Measurements from ENCODE around the gene ENG. TPM values are rescaled to one million over a fixed set of nuclear protein-coding genes. Genes with fewer than 3 reads are reported as not detected.

ENG gene
- polyA plus RNA-seq, 1 donor from 2014 or later, result 1.8 TPM

GRCh38 chr9:127796225-127796813, 58.1 kb downstream of the ENG start:
- Mint-ChIP-seq H3K36me3 (no peaks in the 10 kb centered on the region), H3K4me1 (peaks cover 11 to 22% (median 18%) of the 10 kb centered on the region in 3 donors), H3K27me3 (no peaks in the 10 kb centered on the region), H3K4me3 (peak overlapping the region; percentile 56 to 90 (median 78)), H3K27ac (peak overlapping the region; percentile 33 to 78 (median 43)), H3K9me3 (no peaks in the 10 kb centered on the region)

GRCh38 chr9:127794001-127794791, 60.3 kb downstream of the ENG start:
- Mint-ChIP-seq H3K27ac (no peak overlapping the region), H3K27me3 (no peaks in the 10 kb centered on the region), H3K9me3 (no peaks in the 10 kb centered on the region), H3K4me1 (peaks cover 11 to 24% (median 18%) of the 10 kb centered on the region in 3 donors), H3K36me3 (no peaks in the 10 kb centered on the region), H3K4me3 (peak overlapping the region in 1 of 4 donors; percentile 48)

- Mint-ChIP-seq H3K9me3 (no peaks in the 10 kb centered on the region), H3K27ac (peak overlapping the region in 1 of 3 donors; percentile 23), H3K4me3 (no peak overlapping the region), H3K27me3 (no peaks in the 10 kb centered on the region), H3K4me1 (peaks cover 11 to 24% (median 18%) of the 10 kb centered on the region in 3 donors), H3K36me3 (no peaks in the 10 kb centered on the region)
Measured at GRCh38 chr9:127793093-127793708, 61.3 kb downstream of the ENG start.

GRCh38 chr9:127792417-127793031, 61.9 kb downstream of the ENG start:
- Mint-ChIP-seq H3K27ac (peak overlapping the region in 1 of 3 donors; percentile 23), H3K4me3 (no peak overlapping the region), H3K27me3 (no peaks in the 10 kb centered on the region), H3K9me3 (no peaks in the 10 kb centered on the region), H3K36me3 (no peaks in the 10 kb centered on the region), H3K4me1 (peaks cover 13 to 20% (median 14%) of the 10 kb centered on the region in 3 donors)

GRCh38 chr9:127791085-127791484, 63.4 kb downstream of the ENG start:
- no peaks in the 10 kb centered on the region for H3K36me3 Mint-ChIP-seq
- no peaks in the 10 kb centered on the region for H3K9me3 Mint-ChIP-seq
- peaks cover 11 to 16% (median 15%) of the 10 kb centered on the region in 3 donors for H3K4me1 Mint-ChIP-seq
- peak overlapping the region in 1 of 3 donors; percentile 63 for H3K27ac Mint-ChIP-seq
- H3K4me3 Mint-ChIP-seq, result peak overlapping the region in 1 of 4 donors; percentile 20
- no peaks in the 10 kb centered on the region for H3K27me3 Mint-ChIP-seq

GRCh38 chr9:127790094-127790855, 64.2 kb downstream of the ENG start:
- Mint-ChIP-seq H3K4me1 (peaks cover 8 to 13% (median 12%) of the 10 kb centered on the region in 3 donors), H3K9me3 (no peaks in the 10 kb centered on the region), H3K27ac (peak overlapping the region in 1 of 3 donors; percentile 63), H3K4me3 (no peak overlapping the region), H3K27me3 (no peaks in the 10 kb centered on the region), H3K36me3 (no peaks in the 10 kb centered on the region)

GRCh38 chr9:127789179-127789578, 65.3 kb downstream of the ENG start:
- Mint-ChIP-seq H3K36me3 (no peaks in the 10 kb centered on the region), H3K4me3 (peak overlapping the region in 2 of 4 donors; percentile 70 to 76), H3K27me3 (no peaks in the 10 kb centered on the region), H3K4me1 (peaks cover 11 to 18% (median 18%) of the 10 kb centered on the region in 3 donors), H3K9me3 (no peaks in the 10 kb centered on the region), H3K27ac (peak overlapping the region in 1 of 3 donors; percentile 46)

GRCh38 chr9:127788337-127789011, 66.0 kb downstream of the ENG start:
- Mint-ChIP-seq H3K27ac (peak overlapping the region; percentile 23 to 99 (median 62)), H3K4me1 (peaks cover 16 to 24% (median 23%) of the 10 kb centered on the region in 3 donors), H3K4me3 (peak overlapping the region in 2 of 4 donors; percentile 33 to 70), H3K27me3 (no peaks in the 10 kb centered on the region), H3K9me3 (no peaks in the 10 kb centered on the region), H3K36me3 (no peaks in the 10 kb centered on the region)

- no peaks in the 10 kb centered on the region for H3K27me3 Mint-ChIP-seq
- no peaks in the 10 kb centered on the region for H3K36me3 Mint-ChIP-seq
- peaks cover 27 to 33% (median 33%) of the 10 kb centered on the region in 3 donors for H3K4me1 Mint-ChIP-seq
- H3K9me3 Mint-ChIP-seq, result no peaks in the 10 kb centered on the region
- peak overlapping the region; percentile 89 to 97 (median 94) for H3K4me3 Mint-ChIP-seq
- H3K27ac Mint-ChIP-seq, result peak overlapping the region; percentile 81 to 99 (median 90)
Measured at GRCh38 chr9:127786773-127787104, 67.7 kb downstream of the ENG start.

- H3K9me3 Mint-ChIP-seq, result no peaks in the 10 kb centered on the region
- peaks cover 30 to 33% (median 32%) of the 10 kb centered on the region in 3 donors for H3K4me1 Mint-ChIP-seq
- peak within 1 kb of the TSS; percentile 89 to 97 (median 94) for H3K4me3 Mint-ChIP-seq
- no peaks in the 10 kb centered on the region for H3K27me3 Mint-ChIP-seq
- no peaks in the 10 kb centered on the region for H3K36me3 Mint-ChIP-seq
- peak within 1 kb of the TSS; percentile 96 to 99 (median 97) for H3K27ac Mint-ChIP-seq
Measured at GRCh38 chr9:127785933-127786772, 68.3 kb downstream of the ENG start, which contains the start of gene CDK9. Gene CDK9 (plus strand): TSS chr9:127786034. CDS start chr9:127786149, 115 bp downstream.

GRCh38 chr9:127785023-127785932, 69.2 kb downstream of the ENG start:
- Mint-ChIP-seq H3K36me3 (no peaks in the 10 kb centered on the region), H3K27me3 (no peaks in the 10 kb centered on the region), H3K9me3 (no peaks in the 10 kb centered on the region), H3K4me1 (peaks cover 30 to 33% (median 32%) of the 10 kb centered on the region in 3 donors), H3K4me3 (peak overlapping the region; percentile 89 to 97 (median 94)), H3K27ac (peak overlapping the region; percentile 96 to 99 (median 97))
